Smooth muscle cell (in vitro differentiated cells): ENCODE measurements around the gene ACVR1. TPM values are rescaled to one million over a fixed set of nuclear protein-coding genes. Genes with fewer than 3 reads are reported as not detected.

Experiments used
- DNase-seq: peaks from one replicate; lab custom pipeline; 2025; ENCODE audit not compliant: unreplicated experiment; lab: John Stamatoyannopoulos, UW
- H2AFZ ChIP-seq: fragments of 200-600 bp; sonication (generic); 2 replicates; pipeline ENCODE4 v1.6.0; 2016; ENCODE audit warnings: antibody characterized with exemption, low read depth, mild to moderate bottlenecking
- H3F3A ChIP-seq: fragments of 200-600 bp; sonication (generic); 2 replicates; pipeline ENCODE4 v1.6.0; 2017; ENCODE audit warnings: antibody characterized with exemption, low read depth
- H3K27ac ChIP-seq: fragments of 200-600 bp; sonication (generic); 2 replicates; pipeline ENCODE4 v1.5.1; 2016; ENCODE audit warnings: low read depth, mild to moderate bottlenecking
- H3K27me3 ChIP-seq: fragments of 200-600 bp; sonication (generic); 2 replicates; pipeline ENCODE4 v1.6.1; 2016; ENCODE audit warnings: low read depth, mild to moderate bottlenecking
- H3K36me3 ChIP-seq: fragments of 200-600 bp; sonication (generic); 2 replicates; pipeline ENCODE4 v1.5.1; 2016; ENCODE audit warnings: low read depth
- H3K4me1 ChIP-seq: fragments of 200-600 bp; sonication (generic); 2 replicates; pipeline ENCODE4 v1.5.1; 2016; ENCODE audit warnings: low read depth
- H3K4me2 ChIP-seq: fragments of 200-600 bp; sonication (generic); 2 replicates; pipeline ENCODE4 v1.6.0; 2016; ENCODE audit warnings: mild to moderate bottlenecking
- H3K4me3 ChIP-seq: fragments of 200-600 bp; sonication (generic); 2 replicates; pipeline ENCODE4 v1.5.1; 2016; ENCODE audit warnings: mild to moderate bottlenecking
- H3K79me2 ChIP-seq: fragments of 200-600 bp; sonication (generic); 2 replicates; pipeline ENCODE4 v1.6.0; 2016; ENCODE audit warnings: low read depth, mild to moderate bottlenecking
- H3K9ac ChIP-seq: fragments of 200-600 bp; sonication (generic); 2 replicates; pipeline ENCODE4 v1.6.0; 2016; ENCODE audit warnings: low read depth
- H3K9me3 ChIP-seq: fragments of 200-600 bp; sonication (generic); replicated peaks from 2 replicates; pipeline ENCODE4 v1.5.1; 2016; ENCODE audit warnings: low read depth
- H4K20me1 ChIP-seq: fragments of 200-600 bp; sonication (generic); 2 replicates; pipeline ENCODE4 v1.6.0; 2016; ENCODE audit warnings: low read depth
- WGBS: methylation state at CpG from one replicate; pipeline ENCODE4 v1.1.7; 2016; ENCODE audit warnings: low lambda C conversion rate; 5-methylcytosine and 5-hydroxymethylcytosine counted together
- polyA plus RNA-seq: library from polyadenylated mRNA; unstranded; fragments of >200 nt; fragmentation: Nextera tagmentation; extraction: Ambion mirVana; gene quantifications from 2 replicates; pipeline ENCODE4 v1.2.1, GENCODE V29; 2016
- total RNA-seq: library from RNA; depleted of rRNA; stranded (reverse); fragments of >200 nt; gene quantifications from 2 replicates; pipeline ENCODE4 v1.2.3, GENCODE V29; 2014
- TF ChIP-seq, protein P1 (sequence below): fragments of 200-600 bp; sonication (generic); IDR thresholded peaks from 2 replicates; pipeline ENCODE4 v1.5.1; 2017; ENCODE audit warnings: borderline replicate concordance, mild to moderate bottlenecking, antibody characterized with exemption; ENCODE audit not compliant: insufficient read depth, poor library complexity, severe bottlenecking

ACVR1 gene
- total and polyA plus RNA-seq, 2 experiments from 2014 or later: 27.2 to 32.7 TPM

GRCh38 chr2:157819761-157820160 lies 56.4 kb downstream of the ACVR1 start:
- Histone ChIP-seq H3K9ac (no peak overlapping the region), H4K20me1 (peaks cover 60% of the 10 kb centered on the region), H3K4me3 (no peak overlapping the region), H2AFZ (no peak overlapping the region), H3K36me3 (no peaks in the 10 kb centered on the region), H3F3A (peaks cover 5% of the 10 kb centered on the region), H3K79me2 (peaks cover 52% of the 10 kb centered on the region), H3K4me1 (no peaks in the 10 kb centered on the region), H3K4me2 (no peak overlapping the region), H3K27ac (no peak overlapping the region), H3K9me3 (no peaks in the 10 kb centered on the region), H3K27me3 (no peaks in the 10 kb centered on the region)
- DNase-seq: no peak
- WGBS: 94% methylated on average over 5 of the region's 5 CpGs
- TF ChIP-seq, protein P1, sequence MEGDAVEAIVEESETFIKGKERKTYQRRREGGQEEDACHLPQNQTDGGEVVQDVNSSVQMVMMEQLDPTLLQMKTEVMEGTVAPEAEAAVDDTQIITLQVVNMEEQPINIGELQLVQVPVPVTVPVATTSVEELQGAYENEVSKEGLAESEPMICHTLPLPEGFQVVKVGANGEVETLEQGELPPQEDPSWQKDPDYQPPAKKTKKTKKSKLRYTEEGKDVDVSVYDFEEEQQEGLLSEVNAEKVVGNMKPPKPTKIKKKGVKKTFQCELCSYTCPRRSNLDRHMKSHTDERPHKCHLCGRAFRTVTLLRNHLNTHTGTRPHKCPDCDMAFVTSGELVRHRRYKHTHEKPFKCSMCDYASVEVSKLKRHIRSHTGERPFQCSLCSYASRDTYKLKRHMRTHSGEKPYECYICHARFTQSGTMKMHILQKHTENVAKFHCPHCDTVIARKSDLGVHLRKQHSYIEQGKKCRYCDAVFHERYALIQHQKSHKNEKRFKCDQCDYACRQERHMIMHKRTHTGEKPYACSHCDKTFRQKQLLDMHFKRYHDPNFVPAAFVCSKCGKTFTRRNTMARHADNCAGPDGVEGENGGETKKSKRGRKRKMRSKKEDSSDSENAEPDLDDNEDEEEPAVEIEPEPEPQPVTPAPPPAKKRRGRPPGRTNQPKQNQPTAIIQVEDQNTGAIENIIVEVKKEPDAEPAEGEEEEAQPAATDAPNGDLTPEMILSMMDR: no peak

DNA sequence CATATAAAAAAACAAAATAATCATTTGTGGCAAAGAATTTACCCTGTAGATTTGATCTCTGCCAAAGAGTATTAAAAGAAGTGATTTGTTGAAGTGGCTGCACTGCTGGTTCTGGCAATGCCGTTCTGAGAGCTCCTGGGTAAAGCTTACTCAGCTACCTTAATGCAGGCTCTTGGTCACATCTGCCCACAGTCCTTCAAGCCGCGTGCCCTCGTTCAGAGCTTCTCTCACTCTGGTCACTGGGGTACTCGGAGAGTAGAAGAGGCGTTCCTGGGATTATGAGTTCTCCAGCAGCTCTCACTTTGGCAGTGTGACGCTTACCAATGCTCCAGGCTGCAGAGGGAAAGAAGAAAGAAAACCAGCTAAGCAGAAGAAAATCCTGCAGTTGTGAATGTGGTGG lies 57.9 kb downstream of the ACVR1 start:
- DNase-seq: no peak
- no peak overlapping the region for H2AFZ ChIP-seq
- H3F3A ChIP-seq: no peaks in the 10 kb centered on the region
- H4K20me1 ChIP-seq: peaks cover 55% of the 10 kb centered on the region
- H3K27ac ChIP-seq: no peak overlapping the region
- H3K4me2 ChIP-seq: no peak overlapping the region
- TF ChIP-seq, protein P1: no peak
- H3K36me3 ChIP-seq: no peaks in the 10 kb centered on the region
- no peaks in the 10 kb centered on the region for H3K4me1 ChIP-seq
- 70% methylated on average over 7 of the region's 7 CpGs for WGBS
- H3K9ac ChIP-seq: no peak overlapping the region
- no peaks in the 10 kb centered on the region for H3K27me3 ChIP-seq
- H3K9me3 ChIP-seq: no peaks in the 10 kb centered on the region
- H3K4me3 ChIP-seq: no peak overlapping the region
- H3K79me2 ChIP-seq: peaks cover 49% of the 10 kb centered on the region

DNA sequence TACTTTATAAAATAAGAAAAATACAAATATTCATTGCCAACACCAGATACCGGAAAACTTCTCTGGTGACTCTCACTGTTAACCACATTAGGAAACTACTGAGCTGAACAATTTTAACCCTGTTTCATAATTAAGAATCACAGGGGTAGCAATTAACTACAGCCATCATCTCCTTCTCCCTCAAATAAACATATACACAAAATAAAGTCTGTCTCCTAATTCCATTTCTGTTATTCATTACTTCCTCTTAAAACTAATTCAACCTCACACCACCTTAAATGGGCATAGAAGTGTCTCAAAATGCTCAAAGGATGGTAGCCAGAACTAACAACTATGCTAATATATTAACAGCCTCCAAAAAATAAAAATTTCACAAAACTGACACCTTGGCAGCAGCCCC lies 60.7 kb downstream of the ACVR1 start:
- no peaks in the 10 kb centered on the region for H3K9me3 ChIP-seq
- H4K20me1 ChIP-seq: peaks cover 38% of the 10 kb centered on the region
- H3F3A ChIP-seq: no peaks in the 10 kb centered on the region
- H3K9ac ChIP-seq: no peak overlapping the region
- no peak overlapping the region for H3K27ac ChIP-seq
- TF ChIP-seq, protein P1: no peak
- H3K27me3 ChIP-seq: no peaks in the 10 kb centered on the region
- no peak overlapping the region for H2AFZ ChIP-seq
- peaks cover 49% of the 10 kb centered on the region for H3K79me2 ChIP-seq
- H3K4me1 ChIP-seq: no peaks in the 10 kb centered on the region
- no peaks in the 10 kb centered on the region for H3K36me3 ChIP-seq
- H3K4me2 ChIP-seq: no peak overlapping the region
- WGBS: 89% methylated on average over 1 of the region's 1 CpG
- H3K4me3 ChIP-seq: no peak overlapping the region
- no peak for DNase-seq

- Histone ChIP-seq H3F3A (no peaks in the 10 kb centered on the region), H3K4me3 (no peak overlapping the region), H3K27me3 (no peaks in the 10 kb centered on the region), H3K36me3 (no peaks in the 10 kb centered on the region), H3K27ac (no peak overlapping the region), H3K9me3 (no peaks in the 10 kb centered on the region), H3K4me1 (no peaks in the 10 kb centered on the region), H2AFZ (no peak overlapping the region), H3K79me2 (peaks cover 43% of the 10 kb centered on the region), H4K20me1 (peaks cover 36% of the 10 kb centered on the region), H3K9ac (no peak overlapping the region), H3K4me2 (no peak overlapping the region)
- TF ChIP-seq, protein P1: no peak
- no peak for DNase-seq
- 95% methylated on average over 2 of the region's 2 CpGs for WGBS
These were observed 62.7 kb downstream of the ACVR1 start for GRCh38 chr2:157813467-157813866.
